Keratinocyte (primary cell): ENCODE data around the gene VWC2L. TPM values are rescaled to one million over a fixed set of nuclear protein-coding genes. Genes with fewer than 3 reads are reported as not detected.

Experiments used
- DNase-seq: peaks from one replicate; pipeline ENCODE4 v3.0.0-alpha.2; 2011; ENCODE audit warnings: low read depth, missing footprints, low spot score
- FAIRE-seq: peaks from 2 replicates; lab custom pipeline; 2011; peaks lifted over from hg19 to GRCh38; lab: Jason Lieb, UNC
- H2AFZ ChIP-seq: 2 replicates; pipeline ENCODE4 v1.6.0; 2012; ENCODE audit warnings: low read length, control low read depth, inconsistent platforms; ENCODE audit not compliant: control insufficient read depth
- H3K27ac ChIP-seq: 2 replicates; pipeline ENCODE4 v1.5.1; 2011; ENCODE audit warnings: low read length; ENCODE audit not compliant: control insufficient read depth, insufficient read depth
- H3K27me3 ChIP-seq: 3 replicates; pipeline ENCODE4 v1.6.0; 2011; ENCODE audit warnings: low read length; ENCODE audit not compliant: control insufficient read depth, insufficient read depth; ENCODE audit errors: extremely low read depth
- H3K36me3 ChIP-seq, 2 experiments: 2 replicates in 1 of 2; 3 replicates in 1 of 2; pipeline ENCODE4 v1.5.1; 2011; ENCODE audit warnings: low read length in 2 of 2, mild to moderate bottlenecking in 1 of 2; ENCODE audit not compliant: control insufficient read depth in 2 of 2, insufficient read depth in 2 of 2; ENCODE audit errors: extremely low read depth in 1 of 2
- H3K4me1 ChIP-seq: 3 replicates; pipeline ENCODE4 v1.5.1; 2011; ENCODE audit warnings: low read length; ENCODE audit not compliant: control insufficient read depth, insufficient read depth; ENCODE audit errors: extremely low read depth
- H3K4me2 ChIP-seq: 3 replicates; pipeline ENCODE4 v1.6.0; 2011; ENCODE audit warnings: low read depth, low read length; ENCODE audit not compliant: control insufficient read depth, insufficient read depth; ENCODE audit errors: extremely low read depth
- H3K4me3 ChIP-seq, 3 experiments: fragments of 200-600 bp in 1 of 3; sonication (generic) in 1 of 3; 2 replicates in 2 of 3; 3 replicates in 1 of 3; pipeline ENCODE4 v1.5.1; 2011 to 2016; ENCODE audit warnings: low read length in 3 of 3, mild to moderate bottlenecking in 3 of 3, control low read depth in 2 of 3, inconsistent platforms in 1 of 3, low read depth in 1 of 3, mixed read lengths in 1 of 3, mixed run types in 1 of 3, moderate library complexity in 1 of 3; ENCODE audit not compliant: control insufficient read depth in 2 of 3, insufficient read depth in 2 of 3; ENCODE audit errors: extremely low read depth in 1 of 3
- H3K79me2 ChIP-seq: 2 replicates; pipeline ENCODE4 v1.6.0; 2012; ENCODE audit warnings: low read length; ENCODE audit not compliant: control insufficient read depth, insufficient read depth
- H3K9ac ChIP-seq: 3 replicates; pipeline ENCODE4 v1.6.0; 2011; ENCODE audit warnings: low read length; ENCODE audit not compliant: control insufficient read depth, insufficient read depth; ENCODE audit errors: extremely low read depth
- H3K9me1 ChIP-seq: 3 replicates; pipeline ENCODE4 v1.6.0; 2011; ENCODE audit warnings: low read length; ENCODE audit not compliant: control insufficient read depth, insufficient read depth; ENCODE audit errors: extremely low read depth
- H3K9me3 ChIP-seq: 2 replicates; pipeline ENCODE4 v1.5.1; 2012; ENCODE audit warnings: low read depth, low read length; ENCODE audit not compliant: control insufficient read depth
- H4K20me1 ChIP-seq: 3 replicates; pipeline ENCODE4 v1.6.0; 2011; ENCODE audit warnings: low read length; ENCODE audit not compliant: control insufficient read depth, insufficient read depth; ENCODE audit errors: extremely low read depth
- CTCF ChIP-seq, 3 experiments: IDR thresholded peaks in 1 of 3; conservative IDR thresholded peaks in 1 of 3; optimal IDR thresholded peaks in 1 of 3; 2 replicates in 2 of 3; 3 replicates in 1 of 3; pipeline versions ENCODE3 to v1.5.1; 2011; ENCODE audit warnings: low read length in 3 of 3, mild to moderate bottlenecking in 3 of 3, moderate library complexity in 2 of 3, control low read depth in 1 of 3, inconsistent platforms in 1 of 3; ENCODE audit not compliant: insufficient read depth in 2 of 3; ENCODE audit errors: extremely low read depth in 1 of 3
- EZH2 ChIP-seq: IDR thresholded peaks from one replicate; pipeline ENCODE4 v1.6.1; 2012; ENCODE audit warnings: inconsistent platforms, mild to moderate bottlenecking, low read length, moderate library complexity
- dilution Hi-C: fragments of 300-500 bp; cut with MboI; formaldehyde crosslinking; loops from one replicate; pipeline ENCODE4 v1.7.0; 2020; ENCODE audit warnings: low sequenced_read_pairs; ENCODE audit not compliant: extremely low pct_ligation_motif_present
- polyA plus RNA-seq, 5 experiments: library from polyadenylated mRNA; depleted of rRNA in 3 of 5; stranded (reverse) in 3 of 5; stranded (forward) in 1 of 5; unstranded in 1 of 5; fragments of >200 nt; gene quantifications; 1 replicate in 1 of 5; 2 replicates in 3 of 5; 3 replicates in 1 of 5; pipeline versions ENCODE4 v1.2.1 to v1.2.3, GENCODE V29; 2011 to 2012; ENCODE audit warnings: missing spikeins in 2 of 5, low read depth in 1 of 5, low replicate concordance in 1 of 5

The VWC2L gene
- polyA plus RNA-seq, 1 donor (not counting 4 experiments of a cell fraction or from before 2014, with no cell fraction given) = not detected

GRCh38 chr2:214412679-214413078 lies 1.8 kb downstream of the VWC2L start:
- TF ChIP-seq CTCF (optimal IDR thresholded peaks at IDR 0.05 in 1 of 3, IDR thresholded peaks at IDR 0.05 in 1 of 3, conservative IDR thresholded peaks at IDR 0.05 in 1 of 3; ENCODE audit: extremely low read depth in 1 of 3, insufficient read depth in 2 of 3, low read length in 3 of 3) (no peak), EZH2 (no peak)
- FAIRE-seq = no peak
- no peak overlapping the region for H3K4me3 ChIP-seq
- no peak for DNase-seq
- H3K4me1 ChIP-seq = no peaks in the 10 kb centered on the region
- no peak overlapping the region for H3K9ac ChIP-seq
- no peak overlapping the region for H3K4me2 ChIP-seq
- dilution Hi-C loops = no loop called here
- H4K20me1 ChIP-seq = no peaks in the 10 kb centered on the region
- H3K9me3 ChIP-seq = no peaks in the 10 kb centered on the region
- no peaks in the 10 kb centered on the region for H3K36me3 ChIP-seq
- H2AFZ ChIP-seq = no peak overlapping the region
- H3K27me3 ChIP-seq = no peaks in the 10 kb centered on the region
- no peaks in the 10 kb centered on the region for H3K9me1 ChIP-seq
- no peak overlapping the region for H3K27ac ChIP-seq
- no peaks in the 10 kb centered on the region for H3K79me2 ChIP-seq

GRCh38 chr2:214436470-214436869 lies 25.6 kb downstream of the VWC2L start:
- Histone ChIP-seq H3K27me3 (no peaks in the 10 kb centered on the region), H4K20me1 (no peaks in the 10 kb centered on the region), H2AFZ (no peak overlapping the region), H3K4me3 (no peak overlapping the region), H3K9ac (no peak overlapping the region), H3K9me3 (no peaks in the 10 kb centered on the region), H3K36me3 (no peaks in the 10 kb centered on the region), H3K4me2 (no peak overlapping the region), H3K9me1 (no peaks in the 10 kb centered on the region), H3K4me1 (no peaks in the 10 kb centered on the region), H3K79me2 (no peaks in the 10 kb centered on the region), H3K27ac (no peak overlapping the region)
- dilution Hi-C loops = no loop called here
- TF ChIP-seq EZH2 = no peak
- no peak for TF ChIP-seq CTCF (optimal IDR thresholded peaks at IDR 0.05 in 1 of 3, IDR thresholded peaks at IDR 0.05 in 1 of 3, conservative IDR thresholded peaks at IDR 0.05 in 1 of 3; ENCODE audit: extremely low read depth in 1 of 3, insufficient read depth in 2 of 3, low read length in 3 of 3)
- no peak for DNase-seq
- FAIRE-seq = no peak
